SK-N-SH (cell line): Measurements from ENCODE around the gene HIBADH. TPM values are rescaled to one million over a fixed set of nuclear protein-coding genes. Genes with fewer than 3 reads are reported as not detected.

Experiments
- CTCF ChIA-PET: fragments of 300-600, 350-600 bp; formaldehyde crosslinking; extraction: SDS; loops from one replicate; lab custom pipeline; 2021; lab: Yijun Ruan, JAX
- POLR2A ChIA-PET: fragments of 350-600 bp; sonication (Branson Sonifier 250); formaldehyde crosslinking; extraction: SDS; loops from one replicate; lab custom pipeline; 2020; ENCODE audit warnings: antibody characterized with exemption, inconsistent platforms; lab: Yijun Ruan, JAX
- DNase-seq: peaks from one replicate; pipeline ENCODE4 v3.0.0; 2012
- H2AFZ ChIP-seq: fragments of 200-600 bp; sonication (generic); 2 replicates; pipeline ENCODE4 v1.8.1; 2016; ENCODE audit warnings: antibody characterized with exemption, mild to moderate bottlenecking, low read depth
- H3F3A ChIP-seq: fragments of 200-600 bp; sonication (generic); replicated peaks from 2 replicates; pipeline ENCODE3; 2016; ENCODE audit warnings: antibody characterized with exemption, mild to moderate bottlenecking; ENCODE audit not compliant: insufficient read depth
- H3K27ac ChIP-seq, 2 experiments: fragments of 200-500 bp in 1 of 2; fragments of 200-600 bp in 1 of 2; sonication (Bioruptor generic) in 1 of 2; sonication (generic), shearing (Covaris generic) in 1 of 2; 2 replicates each; pipeline versions ENCODE4 v1.5.1 to v1.6.1; 2014 to 2016; ENCODE audit warnings: low read depth in 2 of 2, inconsistent platforms in 1 of 2, low read length in 1 of 2, mild to moderate bottlenecking in 1 of 2, mixed read lengths in 1 of 2
- H3K27me3 ChIP-seq: fragments of 200-600 bp; sonication (generic), shearing (Covaris generic); 2 replicates; pipeline ENCODE4 v1.6.1; 2016; ENCODE audit warnings: mixed run types; ENCODE audit not compliant: insufficient read depth
- H3K36me3 ChIP-seq, 2 experiments: fragments of 200-500 bp in 1 of 2; fragments of 200-600 bp in 1 of 2; sonication (Bioruptor generic) in 1 of 2; sonication (generic) in 1 of 2; replicated peaks in 1 of 2; 2 replicates each; pipeline versions ENCODE3 to v1.5.1; 2014 to 2016; ENCODE audit warnings: low read length in 1 of 2, mild to moderate bottlenecking in 1 of 2; ENCODE audit not compliant: insufficient read depth in 2 of 2, control insufficient read depth in 1 of 2
- H3K4me1 ChIP-seq, 2 experiments: fragments of 200-500 bp in 1 of 2; fragments of 200-600 bp in 1 of 2; sonication (Bioruptor generic) in 1 of 2; sonication (generic), shearing (Covaris generic) in 1 of 2; 2 replicates each; pipeline versions ENCODE4 v1.5.1 to v1.6.1; 2014 to 2016; ENCODE audit warnings: low read depth in 1 of 2, low read length in 1 of 2, mixed run types in 1 of 2; ENCODE audit not compliant: insufficient read depth in 2 of 2, control insufficient read depth in 1 of 2
- H3K4me2 ChIP-seq: fragments of 200-600 bp; sonication (generic), shearing (Covaris generic); 2 replicates; pipeline ENCODE4 v1.6.1; 2017; ENCODE audit warnings: mixed run types
- H3K4me3 ChIP-seq, 2 experiments: fragments of 200-500 bp in 1 of 2; fragments of 200-600 bp in 1 of 2; sonication (Bioruptor generic) in 1 of 2; sonication (generic), shearing (Covaris generic) in 1 of 2; 2 replicates each; pipeline versions ENCODE4 v1.5.1 to v1.8.1; 2014 to 2016; ENCODE audit warnings: low read depth in 2 of 2, inconsistent platforms in 1 of 2, low read length in 1 of 2, mild to moderate bottlenecking in 1 of 2, mixed read lengths in 1 of 2, moderate library complexity in 1 of 2
- H3K79me2 ChIP-seq: fragments of 200-600 bp; sonication (generic); 2 replicates; pipeline ENCODE4 v1.8.1; 2017; ENCODE audit warnings: mild to moderate bottlenecking; ENCODE audit not compliant: insufficient read depth
- H3K9ac ChIP-seq: fragments of 200-600 bp; sonication (generic); 2 replicates; pipeline ENCODE4 v1.6.1; 2017; ENCODE audit warnings: mixed run types
- H3K9me2 ChIP-seq: fragments of 200-600 bp; sonication (generic); 2 replicates; pipeline ENCODE4 v1.6.1; 2017; ENCODE audit warnings: mixed run types
- H3K9me3 ChIP-seq: fragments of 200-600 bp; sonication (generic); 2 replicates; pipeline ENCODE4 v1.6.1; 2017; ENCODE audit warnings: mixed run types, mild to moderate bottlenecking, moderate library complexity
- H4K20me1 ChIP-seq: fragments of 200-600 bp; sonication (generic); 2 replicates; pipeline ENCODE4 v1.6.1; 2017; ENCODE audit warnings: mild to moderate bottlenecking, mixed run types; ENCODE audit not compliant: insufficient read depth
- CHD2 ChIP-seq: fragments of 150-350 bp; IDR thresholded peaks from 2 replicates; pipeline ENCODE4 v1.6.1; 2018; ENCODE audit warnings: low read length; ENCODE audit not compliant: partially characterized antibody
- ELF1 ChIP-seq: IDR thresholded peaks from 2 replicates; pipeline ENCODE4 v1.4.0; 2012
- EP300 ChIP-seq, 2 experiments: IDR thresholded peaks; 2 replicates each; pipeline versions ENCODE4 v1.4.0 to v1.6.1; 2012; ENCODE audit warnings: borderline replicate concordance in 1 of 2, low read depth in 1 of 2, low read length in 1 of 2
- EZH2phosphoT487 ChIP-seq: fragments of 200-600 bp; sonication (generic); IDR thresholded peaks from 2 replicates; pipeline ENCODE4 v1.6.1; 2017; ENCODE audit warnings: low read depth, mixed run types, mild to moderate bottlenecking, antibody characterized with exemption, moderate library complexity, borderline replicate concordance
- FOXJ3 ChIP-seq: sonication (generic); formaldehyde crosslinking; IDR thresholded peaks from 2 replicates; pipeline ENCODE4 v1.5.1; 2020; ENCODE audit warnings: mild to moderate bottlenecking, missing genetic modification reagents
- FOXM1 ChIP-seq: IDR thresholded peaks from 2 replicates; pipeline ENCODE4 v1.4.0; 2012; ENCODE audit warnings: low read depth, mild to moderate bottlenecking
- GATA2 ChIP-seq: sonication (generic); formaldehyde crosslinking; IDR thresholded peaks from 2 replicates; pipeline ENCODE4 v1.5.0; 2020; ENCODE audit warnings: mild to moderate bottlenecking, missing genetic modification reagents
- JUND ChIP-seq: IDR thresholded peaks from 2 replicates; pipeline ENCODE4 v1.4.0; 2012
- MAX ChIP-seq: IDR thresholded peaks from 2 replicates; pipeline ENCODE4 v1.4.0; 2012; ENCODE audit warnings: low read depth
- MEF2A ChIP-seq: IDR thresholded peaks from 2 replicates; pipeline ENCODE4 v1.4.0; 2012; ENCODE audit warnings: low read depth, borderline replicate concordance
- MXI1 ChIP-seq: IDR thresholded peaks from 2 replicates; pipeline ENCODE4 v1.6.1; 2012; ENCODE audit warnings: mild to moderate bottlenecking, low read depth, low read length, improper control_type of control experiment
- NFIC ChIP-seq: IDR thresholded peaks from 2 replicates; pipeline ENCODE4 v1.4.0; 2012; ENCODE audit warnings: borderline replicate concordance
- NRF1 ChIP-seq: IDR thresholded peaks from 2 replicates; pipeline ENCODE4 v1.6.1; 2012; ENCODE audit warnings: low read depth, mild to moderate bottlenecking, low read length
- POLR2AphosphoS5 ChIP-seq: IDR thresholded peaks from 2 replicates; pipeline ENCODE4 v1.6.1; 2012; ENCODE audit warnings: low read depth, low read length
- RCOR1 ChIP-seq: fragments of 150-350 bp; IDR thresholded peaks from 2 replicates; pipeline ENCODE4 v1.6.1; 2017; ENCODE audit warnings: antibody characterized with exemption, low read length
- REST ChIP-seq: IDR thresholded peaks from 2 replicates; pipeline ENCODE4 v1.6.1; 2012; ENCODE audit warnings: mild to moderate bottlenecking, low read depth, low read length, moderate library complexity
- RFX5 ChIP-seq: IDR thresholded peaks from 2 replicates; pipeline ENCODE4 v1.6.1; 2012; ENCODE audit warnings: mild to moderate bottlenecking, improper control_type of control experiment, low read length
- SIN3A ChIP-seq: IDR thresholded peaks from 2 replicates; pipeline ENCODE4 v1.6.1; 2012; ENCODE audit warnings: low read depth, mild to moderate bottlenecking, low read length, moderate library complexity, borderline replicate concordance
- SMC3 ChIP-seq: IDR thresholded peaks from 2 replicates; pipeline ENCODE4 v1.6.1; 2012; ENCODE audit warnings: low read depth, low read length, improper control_type of control experiment
- TCF12 ChIP-seq: IDR thresholded peaks from 2 replicates; pipeline ENCODE4 v1.4.0; 2012
- WGBS: methylation state at CpG from one replicate; pipeline ENCODE4 v1.1.6; 2017; ENCODE audit warnings: low lambda C conversion rate; 5-methylcytosine and 5-hydroxymethylcytosine counted together
- polyA plus RNA-seq, 3 experiments: library from polyadenylated mRNA; depleted of rRNA; stranded (reverse); fragments of >200 nt; gene quantifications; 2 replicates each; pipeline ENCODE4 v1.2.3, GENCODE V29; 2012
- TF ChIP-seq, protein P1 (sequence below): fragments of 150-350 bp; IDR thresholded peaks from 2 replicates; pipeline ENCODE4 v1.6.1; 2016; ENCODE audit warnings: mild to moderate bottlenecking, low read depth, low read length
- TF ChIP-seq, protein P2 (sequence below): IDR thresholded peaks from 2 replicates; pipeline ENCODE4 v1.4.0; 2012; ENCODE audit warnings: low read depth, borderline replicate concordance
- TF ChIP-seq, protein P3 (sequence below): IDR thresholded peaks from 2 replicates; pipeline ENCODE4; 2012

HIBADH gene
- polyA plus RNA-seq, 1 of the 3 experiments (the other 2 are of a cell fraction) = 71.8 TPM

DNA sequence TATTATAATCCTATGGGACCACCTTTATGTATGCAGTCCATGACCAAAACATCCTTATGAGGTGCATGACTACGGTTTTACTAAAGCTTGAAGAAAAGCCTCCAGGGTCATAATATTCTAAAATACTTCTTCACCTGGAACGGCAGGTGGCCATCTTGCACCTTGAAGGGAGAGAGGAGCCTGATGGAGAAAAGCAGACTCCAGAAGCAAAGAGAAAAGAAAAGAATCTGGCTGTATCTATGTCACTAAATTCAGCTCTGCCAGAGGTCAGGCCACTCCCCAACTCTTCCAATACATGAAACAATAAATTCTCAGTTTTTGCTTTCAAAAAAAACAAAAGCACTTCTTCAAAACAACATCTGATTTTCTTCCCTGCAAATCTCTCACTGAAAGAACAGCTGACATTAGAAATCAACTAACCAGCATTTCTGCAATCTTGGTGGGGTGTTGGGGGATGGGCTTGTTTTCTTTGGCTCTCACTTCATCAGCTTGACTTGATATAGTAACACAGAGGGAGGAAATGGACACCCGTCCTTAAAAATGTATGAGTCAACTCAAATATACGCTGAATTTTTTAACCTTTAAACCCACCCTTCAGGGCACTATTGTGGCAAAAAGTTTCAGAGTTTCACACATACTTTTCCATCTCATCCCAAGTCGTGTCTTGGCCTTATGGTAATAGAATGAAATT is 21.7 kb downstream of the HIBADH start (continued):
- TF ChIP-seq GATA2 (CRISPR knock-in tag) = no peak
- no peak for TF ChIP-seq POLR2AphosphoS5
- TF ChIP-seq CHD2 = no peak
- TF ChIP-seq JUND = peak; percentile 51; the same call in 1 of the 2 replicates
- TF ChIP-seq MEF2A = no peak
- TF ChIP-seq SIN3A = no peak
- no peak for TF ChIP-seq FOXJ3 (CRISPR knock-in tag)
- peak in 1 of 2 experiments; percentile 49; a peak in 2 of 4 replicates for TF ChIP-seq EP300 (IDR thresholded peaks at IDR 0.05; ENCODE audit: borderline replicate concordance in 1 of 2, low read depth in 1 of 2, low read length in 1 of 2)
- TF ChIP-seq FOXM1 = no peak
- TF ChIP-seq, protein P1, sequence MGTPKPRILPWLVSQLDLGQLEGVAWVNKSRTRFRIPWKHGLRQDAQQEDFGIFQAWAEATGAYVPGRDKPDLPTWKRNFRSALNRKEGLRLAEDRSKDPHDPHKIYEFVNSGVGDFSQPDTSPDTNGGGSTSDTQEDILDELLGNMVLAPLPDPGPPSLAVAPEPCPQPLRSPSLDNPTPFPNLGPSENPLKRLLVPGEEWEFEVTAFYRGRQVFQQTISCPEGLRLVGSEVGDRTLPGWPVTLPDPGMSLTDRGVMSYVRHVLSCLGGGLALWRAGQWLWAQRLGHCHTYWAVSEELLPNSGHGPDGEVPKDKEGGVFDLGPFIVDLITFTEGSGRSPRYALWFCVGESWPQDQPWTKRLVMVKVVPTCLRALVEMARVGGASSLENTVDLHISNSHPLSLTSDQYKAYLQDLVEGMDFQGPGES = no peak
- no peak for TF ChIP-seq REST
- no peak for TF ChIP-seq RCOR1
- TF ChIP-seq TCF12 = peak; percentile 59
- no peak for TF ChIP-seq ELF1
- TF ChIP-seq EZH2phosphoT487 = no peak
- TF ChIP-seq NRF1 = no peak
- no peak for TF ChIP-seq SMC3
- no peak for TF ChIP-seq MXI1

DNA sequence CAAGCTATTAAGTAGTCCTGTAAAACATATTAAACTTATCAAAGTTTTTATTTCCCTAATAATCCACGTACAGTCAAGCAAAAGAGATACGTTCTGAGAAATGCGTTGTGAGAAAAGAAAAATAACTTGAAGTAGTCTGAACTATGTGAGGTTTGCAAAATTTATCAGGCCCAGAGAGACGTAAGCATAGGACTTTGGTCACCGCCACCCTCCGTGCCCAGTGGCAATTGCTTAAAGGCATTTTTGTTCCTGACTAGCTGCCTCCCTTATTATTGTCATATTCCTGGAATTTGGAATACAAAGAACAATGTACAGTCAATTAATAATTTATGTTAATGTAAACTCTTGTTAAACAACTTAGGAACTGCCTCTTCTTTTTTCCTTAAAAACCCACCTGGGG is 22.8 kb downstream of the HIBADH start:
- peaks cover 2 to 5% of the 10 kb centered on the region in 2 experiments for H3K36me3 ChIP-seq
- TF ChIP-seq NFIC (no peak), SMC3 (no peak), FOXJ3 (CRISPR knock-in tag) (no peak), RFX5 (no peak), MXI1 (no peak), MAX (no peak)
- TF ChIP-seq, protein P2, sequence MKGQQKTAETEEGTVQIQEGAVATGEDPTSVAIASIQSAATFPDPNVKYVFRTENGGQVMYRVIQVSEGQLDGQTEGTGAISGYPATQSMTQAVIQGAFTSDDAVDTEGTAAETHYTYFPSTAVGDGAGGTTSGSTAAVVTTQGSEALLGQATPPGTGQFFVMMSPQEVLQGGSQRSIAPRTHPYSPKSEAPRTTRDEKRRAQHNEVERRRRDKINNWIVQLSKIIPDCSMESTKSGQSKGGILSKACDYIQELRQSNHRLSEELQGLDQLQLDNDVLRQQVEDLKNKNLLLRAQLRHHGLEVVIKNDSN = no peak
- TF ChIP-seq, protein P3, sequence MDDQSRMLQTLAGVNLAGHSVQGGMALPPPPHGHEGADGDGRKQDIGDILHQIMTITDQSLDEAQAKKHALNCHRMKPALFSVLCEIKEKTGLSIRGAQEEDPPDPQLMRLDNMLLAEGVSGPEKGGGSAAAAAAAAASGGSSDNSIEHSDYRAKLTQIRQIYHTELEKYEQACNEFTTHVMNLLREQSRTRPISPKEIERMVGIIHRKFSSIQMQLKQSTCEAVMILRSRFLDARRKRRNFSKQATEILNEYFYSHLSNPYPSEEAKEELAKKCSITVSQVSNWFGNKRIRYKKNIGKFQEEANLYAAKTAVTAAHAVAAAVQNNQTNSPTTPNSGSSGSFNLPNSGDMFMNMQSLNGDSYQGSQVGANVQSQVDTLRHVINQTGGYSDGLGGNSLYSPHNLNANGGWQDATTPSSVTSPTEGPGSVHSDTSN = no peak
- TF ChIP-seq, all 33 proteins: peak for 0
- no peaks in the 10 kb centered on the region for H3K9me3 ChIP-seq
- ChIA-PET POLR2A (no interaction called here), CTCF (interaction anchor here (1.4 kb wide), 1 partner anchor 145 kb away, joined by 3 read pairs; no protein-coding TSS in a partner anchor)
- no peaks in the 10 kb centered on the region for H4K20me1 ChIP-seq
- H3K27me3 ChIP-seq = no peaks in the 10 kb centered on the region
- H3K9me2 ChIP-seq = no peaks in the 10 kb centered on the region
- WGBS = 97% methylated on average over 6 of the region's 6 CpGs
- no peak overlapping the region for H2AFZ ChIP-seq
- no peak overlapping the region for H3K4me3 ChIP-seq
- no peak overlapping the region for H3K27ac ChIP-seq
- H3K9ac ChIP-seq = no peak overlapping the region
- H3K79me2 ChIP-seq = peaks cover 6% of the 10 kb centered on the region; the same call in 1 of the 2 replicates
- no peak for DNase-seq
- H3F3A ChIP-seq = peaks cover 11% of the 10 kb centered on the region
- H3K4me2 ChIP-seq = no peak overlapping the region
- H3K4me1 ChIP-seq = peaks cover 0 to 13% of the 10 kb centered on the region in 2 experiments; a peak in 2 of 4 replicates
